Activated T-helper 1 cell treated with Interleukin-2 at 50 U/mL for 16 hours (primary cell): ENCODE data around the gene ALOX12B.
A peak's percentile ranks its signal among the peaks of the same experiment; 100 is the strongest.
"Not testable (repeated sequence)": the region's sequence is repeated elsewhere in the genome, so short reads cannot be mapped to it uniquely, and the experiment has no call there.

Source experiments
- DNase-seq: peaks from one replicate; pipeline ENCODE4 v3.0.0-alpha.2; 2020; ENCODE audit warnings: low read depth

Gene ALOX12B

GRCh38 chr17:8082292-8082691 is 5.2 kb downstream of the ALOX12B start:
- no peak for DNase-seq

GRCh38 chr17:8081876-8082275 is 5.6 kb downstream of the ALOX12B start:
- no peak for DNase-seq

GRCh38 chr17:8080799-8081219 is 6.7 kb downstream of the ALOX12B start:
- no peak for DNase-seq

GRCh38 chr17:8080208-8080798 is 7.2 kb downstream of the ALOX12B start:
- no peak for DNase-seq

- DNase-seq = peak; percentile 63
These were observed 8.0 kb downstream of the ALOX12B start for GRCh38 chr17:8079291-8080207.

- DNase-seq = not testable (repeated sequence)
These were observed 9.6 kb downstream of the ALOX12B start for GRCh38 chr17:8077939-8078338.

- no peak for DNase-seq
These were observed 10.8 kb downstream of the ALOX12B start for GRCh38 chr17:8076502-8077266.

- DNase-seq = no peak
These were observed 11.8 kb downstream of the ALOX12B start for GRCh38 chr17:8075574-8076342.

- no peak for DNase-seq
These were observed 12.4 kb downstream of the ALOX12B start for GRCh38 chr17:8075081-8075480.

- DNase-seq = no peak
These were observed 13.0 kb downstream of the ALOX12B start for GRCh38 chr17:8074554-8074953.

- peak; percentile 73 for DNase-seq
These were observed 13.7 kb downstream of the ALOX12B start for GRCh38 chr17:8073627-8074484.

- no peak for DNase-seq
These were observed 14.6 kb downstream of the ALOX12B start for GRCh38 chr17:8072729-8073461.

GRCh38 chr17:8072341-8072728 is 15.2 kb downstream of the ALOX12B start:
- no peak for DNase-seq

GRCh38 chr17:8071496-8071895 is 16.0 kb downstream of the ALOX12B start:
- DNase-seq = no peak

- no peak for DNase-seq
These were observed 18.0 kb downstream of the ALOX12B start for GRCh38 chr17:8069587-8069860.

GRCh38 chr17:8068736-8069586 is 18.6 kb downstream of the ALOX12B start:
- no peak for DNase-seq

GRCh38 chr17:8067806-8068205 is 19.7 kb downstream of the ALOX12B start:
- DNase-seq = no peak

- DNase-seq = no peak
These were observed 20.4 kb downstream of the ALOX12B start for GRCh38 chr17:8066841-8067775.
